NCI-H510A (cell line): Measurements from ENCODE around the gene ZNF516.
A peak's percentile ranks its signal among the peaks of the same experiment; 100 is the strongest.

Experiments
- DNase-seq: peaks from one replicate; lab custom pipeline; 2025; lab: John Stamatoyannopoulos, UW

The ZNF516 gene

GRCh38 chr18:76380127-76380729 is 114.8 kb downstream of the ZNF516 start:
- no peak for DNase-seq

GRCh38 chr18:76379226-76380126 is 115.6 kb downstream of the ZNF516 start:
- no peak for DNase-seq

GRCh38 chr18:76378526-76379215 is 116.4 kb downstream of the ZNF516 start:
- no peak for DNase-seq

GRCh38 chr18:76377359-76377756 is 117.7 kb downstream of the ZNF516 start:
- DNase-seq, result no peak

GRCh38 chr18:76376668-76377358 is 118.2 kb downstream of the ZNF516 start:
- peak; percentile 42 for DNase-seq

GRCh38 chr18:76376225-76376624 is 118.8 kb downstream of the ZNF516 start:
- DNase-seq, result no peak

- no peak for DNase-seq
Measured at GRCh38 chr18:76374330-76375281, 120.4 kb downstream of the ZNF516 start.

- no peak for DNase-seq
Measured at GRCh38 chr18:76373297-76373696, 121.7 kb downstream of the ZNF516 start.

- no peak for DNase-seq
Measured at GRCh38 chr18:76371301-76372203, 123.5 kb downstream of the ZNF516 start.

GRCh38 chr18:76370686-76371085 is 124.4 kb downstream of the ZNF516 start:
- no peak for DNase-seq

GRCh38 chr18:76370201-76370600 is 124.8 kb downstream of the ZNF516 start:
- peak; percentile 47 for DNase-seq

- no peak for DNase-seq
Measured at GRCh38 chr18:76369791-76370190, 125.3 kb downstream of the ZNF516 start.

GRCh38 chr18:76368976-76369375 is 126.1 kb downstream of the ZNF516 start:
- DNase-seq, result no peak

GRCh38 chr18:76368271-76368670 is 126.8 kb downstream of the ZNF516 start:
- DNase-seq, result no peak

GRCh38 chr18:76367168-76368125 is 127.6 kb downstream of the ZNF516 start:
- DNase-seq, result no peak

GRCh38 chr18:76365561-76365960 is 129.5 kb downstream of the ZNF516 start:
- DNase-seq, result no peak

GRCh38 chr18:76364282-76365259 is 130.5 kb downstream of the ZNF516 start:
- no peak for DNase-seq
